T-helper 17 cell (primary cell): ENCODE measurements around the gene SCMH1. TPM values are rescaled to one million over a fixed set of nuclear protein-coding genes. Genes with fewer than 3 reads are reported as not detected.
"Not testable (repeated sequence)": the region's sequence is repeated elsewhere in the genome, so short reads cannot be mapped to it uniquely, and the experiment has no call there.

Source experiments
- ATAC-seq: fragments of 150-1000 bp; cut with Tn5 transposase; 2 replicates; pipeline ENCODE4 v1.10.0; 2021; ENCODE audit warnings: mild to moderate bottlenecking, moderate library complexity
- DNase-seq, 3 donors: peaks; one replicate each; pipeline versions ENCODE4 v3.0.0 to v3.0.0-alpha.2; 2020 to 2021
- H3K9me3 ChIP-seq: one replicate; pipeline ENCODE4 v1.7.0; 2013; ENCODE audit warnings: low read length, mild to moderate bottlenecking; ENCODE audit not compliant: control insufficient read depth, poor library complexity, severe bottlenecking
- H3K27ac Mint-ChIP-seq: one replicate; pipeline ENCODE4 v1.8.0; 2022; ENCODE audit warnings: mild to moderate bottlenecking, moderate library complexity, mixed read lengths
- H3K27me3 Mint-ChIP-seq: one replicate; pipeline ENCODE4 v1.8.0; 2022; ENCODE audit warnings: mixed read lengths
- H3K36me3 Mint-ChIP-seq: one replicate; pipeline ENCODE4 v1.8.0; 2022; ENCODE audit warnings: low read depth, mixed read lengths
- H3K4me1 Mint-ChIP-seq: one replicate; pipeline ENCODE4 v1.8.0; 2022; ENCODE audit warnings: mild to moderate bottlenecking, mixed read lengths
- H3K4me3 Mint-ChIP-seq: one replicate; pipeline ENCODE4 v1.8.0; 2022; ENCODE audit warnings: mild to moderate bottlenecking, moderate library complexity, mixed read lengths
- total RNA-seq, 4 donors: library from RNA in 2 of 4; stranded (reverse) in 2 of 4; gene quantifications; one replicate each; pipeline ENCODE4 v1.2.3 and lab custom pipeline; 2022 to 2026

Gene SCMH1
- total RNA-seq, 2 donors from 2014 or later: 18.6 to 19.4 TPM

DNA sequence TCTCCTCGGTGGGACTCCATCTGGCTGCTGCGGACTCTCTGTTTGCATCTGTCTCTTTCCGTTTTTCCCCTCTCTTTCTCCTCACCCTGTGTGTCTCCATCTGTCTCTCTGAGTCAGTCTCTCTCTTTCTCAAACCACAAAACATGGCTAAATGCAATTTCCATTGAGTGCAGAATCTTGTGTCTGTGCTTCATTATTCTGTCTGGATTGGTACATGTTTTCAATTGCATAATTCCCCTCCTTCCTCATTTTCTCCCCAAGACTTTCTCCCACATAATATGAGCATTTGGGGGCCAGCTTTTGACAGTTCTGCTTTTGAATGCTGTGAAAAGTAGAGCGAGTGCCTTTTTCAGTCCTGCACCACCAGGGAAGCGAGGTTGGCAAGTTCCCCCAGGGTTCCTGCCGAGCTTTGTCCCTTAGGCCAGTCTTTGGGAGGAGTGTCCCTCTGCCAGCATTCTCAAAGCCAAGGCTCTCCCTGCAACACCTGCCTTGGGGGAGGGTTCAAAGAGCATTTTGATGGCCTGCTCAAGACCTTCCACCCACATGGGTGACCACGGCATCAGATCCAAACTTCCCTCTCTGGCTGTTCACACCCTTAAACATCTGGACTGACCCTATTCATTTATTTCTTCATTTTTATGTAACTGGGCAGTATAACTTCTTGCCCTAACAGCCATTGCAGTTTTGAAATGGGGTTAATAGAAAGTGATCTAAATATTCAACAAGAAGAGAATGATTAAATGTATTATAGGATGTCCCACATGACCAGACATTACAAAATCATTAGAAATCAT, 32.8 kb upstream of the SCMH1 start:
- Mint-ChIP-seq H3K4me1 (peaks cover 2% of the 10 kb centered on the region), H3K4me3 (no peak overlapping the region), H3K27ac (no peak overlapping the region), H3K36me3 (peaks cover 4% of the 10 kb centered on the region), H3K27me3 (peaks cover 56% of the 10 kb centered on the region)
- DNase-seq (no peak), ATAC-seq (no peak)
- no peaks in the 10 kb centered on the region for H3K9me3 ChIP-seq

DNA sequence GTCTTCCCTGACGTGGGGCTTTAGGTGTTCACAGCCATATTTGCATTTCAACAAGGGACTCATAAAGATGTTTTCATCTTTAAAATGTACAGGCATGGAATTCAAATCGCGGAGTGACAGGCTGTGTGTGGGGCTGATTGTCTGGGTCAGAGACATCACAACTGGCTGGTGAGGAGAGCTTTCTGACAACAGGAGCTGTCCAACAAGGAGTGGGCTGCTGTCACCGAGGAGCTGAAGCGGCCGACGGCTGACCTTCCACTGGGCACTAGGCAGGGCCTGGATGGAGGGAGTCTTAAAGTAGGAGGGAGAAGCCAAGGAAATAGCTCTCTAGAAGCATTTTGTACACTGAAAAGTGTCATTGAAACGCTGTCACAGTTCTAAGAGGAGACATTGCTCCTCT, 30.5 kb upstream of the SCMH1 start:
- no peak for ATAC-seq
- H3K36me3 Mint-ChIP-seq: peaks cover 4% of the 10 kb centered on the region
- H3K4me1 Mint-ChIP-seq: peaks cover 9% of the 10 kb centered on the region
- DNase-seq: no peak
- H3K27me3 Mint-ChIP-seq: peaks cover 53% of the 10 kb centered on the region
- no peak overlapping the region for H3K4me3 Mint-ChIP-seq
- no peaks in the 10 kb centered on the region for H3K9me3 ChIP-seq
- no peak overlapping the region for H3K27ac Mint-ChIP-seq

DNA sequence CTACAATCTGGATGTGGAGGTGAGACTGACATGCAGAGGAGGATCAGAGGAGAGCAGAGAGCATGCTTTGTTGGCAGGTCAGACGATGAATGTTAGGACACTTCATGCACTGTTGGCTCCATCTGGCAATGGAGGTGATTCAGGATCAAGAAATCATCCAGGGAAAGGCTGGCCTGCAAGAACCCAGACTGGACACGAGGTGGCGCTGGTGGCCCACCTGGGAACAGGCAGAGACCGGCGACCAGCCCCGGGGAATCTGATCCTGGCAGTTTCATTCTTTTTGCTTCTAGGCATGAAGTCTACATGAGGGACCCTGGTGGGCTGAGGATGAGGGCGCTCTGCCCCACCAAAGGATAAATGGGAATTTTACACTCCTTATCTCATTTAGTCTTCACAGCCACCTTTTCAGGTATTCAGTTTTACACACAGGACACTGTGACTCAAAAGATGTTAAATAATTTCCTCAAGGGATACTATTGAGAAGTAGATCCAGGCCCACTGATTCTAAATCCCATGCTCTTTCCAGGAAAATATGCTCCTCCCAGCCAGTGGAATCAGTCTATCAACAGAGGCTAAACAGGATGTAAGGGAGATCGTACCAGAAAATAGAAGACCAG, 26.2 kb upstream of the SCMH1 start:
- Mint-ChIP-seq H3K4me1 (peaks cover 9% of the 10 kb centered on the region), H3K27ac (peak overlapping the region; percentile 29), H3K27me3 (peaks cover 23% of the 10 kb centered on the region), H3K36me3 (no peaks in the 10 kb centered on the region), H3K4me3 (no peak overlapping the region)
- no peaks in the 10 kb centered on the region for H3K9me3 ChIP-seq
- peak; percentile 63 for ATAC-seq
- DNase-seq: peak; percentile 44 to 63 (median 56)

DNA sequence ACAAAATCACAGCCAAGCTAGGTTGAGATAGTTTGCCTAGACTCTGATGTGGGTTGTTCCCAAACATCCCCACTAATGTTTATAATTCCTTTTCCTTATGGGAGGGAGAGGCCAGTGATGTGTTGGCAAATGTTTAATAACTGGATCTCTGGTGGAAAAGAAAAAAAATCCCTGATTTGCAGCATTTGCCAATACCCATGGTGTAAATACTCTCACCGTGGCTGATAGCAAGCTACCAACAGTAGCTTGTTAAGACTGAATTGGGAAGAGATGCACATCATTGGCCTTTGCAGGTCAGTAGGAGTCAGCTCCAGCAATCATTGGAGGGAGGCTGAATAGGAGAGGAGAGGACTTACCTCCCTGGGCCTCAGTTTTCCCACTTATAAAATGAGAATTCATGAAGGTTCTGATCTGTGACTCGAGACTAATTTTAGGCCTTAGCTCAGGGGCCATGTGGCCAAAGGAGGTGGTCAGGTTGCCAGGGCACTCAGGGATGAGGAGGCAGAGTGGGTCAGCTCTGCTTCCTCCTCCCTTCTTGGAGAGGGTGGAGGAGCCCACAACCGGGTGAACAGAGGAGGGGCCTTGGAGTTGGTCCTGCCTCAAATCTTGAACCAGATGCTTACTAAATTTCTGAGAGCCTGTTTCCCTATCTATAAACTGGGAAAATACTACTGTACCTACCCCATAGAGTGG, 20.0 kb upstream of the SCMH1 start:
- H3K27ac Mint-ChIP-seq: no peak overlapping the region
- H3K9me3 ChIP-seq: no peaks in the 10 kb centered on the region
- peaks cover 28% of the 10 kb centered on the region for H3K27me3 Mint-ChIP-seq
- no peaks in the 10 kb centered on the region for H3K4me1 Mint-ChIP-seq
- no peak overlapping the region for H3K4me3 Mint-ChIP-seq
- H3K36me3 Mint-ChIP-seq: no peaks in the 10 kb centered on the region
- DNase-seq (no peak), ATAC-seq (no peak)

DNA sequence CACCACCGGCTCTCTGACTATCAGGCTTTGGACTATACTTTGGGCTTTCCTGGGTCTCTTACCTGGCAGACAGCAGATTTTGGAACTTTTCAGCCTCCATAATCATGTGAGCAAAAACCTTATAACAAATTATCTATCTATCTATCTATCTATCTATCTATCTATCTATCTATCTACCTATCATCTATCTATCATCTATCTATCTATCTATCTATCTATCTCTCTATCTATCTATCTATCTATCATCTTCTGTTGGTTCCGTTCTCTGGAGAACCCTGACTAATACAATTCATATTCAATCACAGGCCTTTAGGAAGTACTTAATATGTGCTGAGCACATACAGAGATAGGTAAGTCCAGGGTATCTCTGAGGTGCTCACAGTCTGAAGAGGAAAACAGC, 18.7 kb upstream of the SCMH1 start:
- ATAC-seq: no peak
- no peak overlapping the region for H3K4me3 Mint-ChIP-seq
- no peaks in the 10 kb centered on the region for H3K9me3 ChIP-seq
- DNase-seq: no peak
- H3K27me3 Mint-ChIP-seq: peaks cover 41% of the 10 kb centered on the region
- H3K4me1 Mint-ChIP-seq: no peaks in the 10 kb centered on the region
- H3K36me3 Mint-ChIP-seq: no peaks in the 10 kb centered on the region
- H3K27ac Mint-ChIP-seq: no peak overlapping the region

DNA sequence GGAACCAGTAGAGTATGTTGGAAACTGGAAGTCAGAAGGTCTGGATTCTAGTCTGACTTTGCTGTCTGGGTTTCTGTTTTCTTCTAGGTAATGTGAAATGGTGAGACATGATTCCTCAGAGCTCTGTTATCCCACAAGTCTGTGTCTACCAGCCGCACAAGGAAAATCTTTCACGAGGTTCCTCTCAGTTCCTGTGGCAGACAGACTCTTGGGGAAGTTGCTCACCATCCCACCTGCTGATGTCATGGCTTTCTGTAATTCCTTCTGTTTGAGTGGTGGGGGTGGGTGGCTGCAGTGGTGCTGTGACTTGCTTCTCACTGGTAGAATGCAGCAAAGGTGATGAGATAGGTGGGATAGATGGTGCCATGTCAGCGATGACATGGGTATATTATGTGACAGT, 17.1 kb upstream of the SCMH1 start:
- Mint-ChIP-seq H3K4me1 (no peaks in the 10 kb centered on the region), H3K27ac (no peak overlapping the region), H3K36me3 (no peaks in the 10 kb centered on the region), H3K27me3 (peaks cover 47% of the 10 kb centered on the region), H3K4me3 (no peak overlapping the region)
- no peak for DNase-seq
- no peak for ATAC-seq
- H3K9me3 ChIP-seq: no peaks in the 10 kb centered on the region

DNA sequence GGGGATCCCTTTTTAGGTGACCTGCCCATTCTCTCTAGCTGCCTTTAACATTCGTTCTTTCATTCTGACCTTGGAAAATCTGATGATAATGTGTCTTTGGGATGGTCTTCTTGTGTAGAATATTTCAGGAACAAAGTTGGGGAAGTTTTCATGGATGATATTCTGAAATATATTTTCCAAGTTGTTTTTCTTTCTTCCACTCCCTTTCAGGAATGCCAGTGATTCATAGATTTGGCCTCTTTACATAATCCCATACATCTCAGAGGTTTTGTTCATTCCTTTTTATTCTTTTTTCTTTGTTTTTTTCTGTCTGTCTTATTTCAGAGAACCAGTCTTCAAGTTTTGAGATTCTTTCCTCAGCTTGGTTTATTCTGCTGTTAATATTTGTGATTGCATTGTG, 13.9 kb upstream of the SCMH1 start:
- no peak for ATAC-seq
- peaks cover 45% of the 10 kb centered on the region for H3K27me3 Mint-ChIP-seq
- H3K4me1 Mint-ChIP-seq: no peaks in the 10 kb centered on the region
- no peak for DNase-seq
- no peaks in the 10 kb centered on the region for H3K36me3 Mint-ChIP-seq
- no peak overlapping the region for H3K4me3 Mint-ChIP-seq
- H3K27ac Mint-ChIP-seq: no peak overlapping the region
- H3K9me3 ChIP-seq: peaks cover 2% of the 10 kb centered on the region

DNA sequence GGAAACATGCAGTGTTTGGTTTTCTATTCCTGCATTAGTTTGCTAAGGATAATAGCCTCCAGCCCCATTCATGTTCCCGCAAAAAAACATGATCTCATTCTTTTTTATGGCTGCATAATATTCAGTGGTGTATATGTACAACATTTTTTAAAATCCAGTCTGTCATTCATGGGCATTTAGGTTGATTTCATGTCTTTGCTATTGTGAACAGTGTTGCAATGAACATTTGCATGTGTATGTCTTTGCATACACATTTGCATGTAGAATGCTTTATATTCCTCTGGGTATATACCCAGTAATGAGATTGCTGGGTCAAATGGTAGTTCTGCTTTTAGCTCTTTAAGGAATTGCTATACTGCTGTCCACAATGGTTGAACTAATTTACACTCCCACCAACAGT, 9.0 kb upstream of the SCMH1 start:
- not testable (repeated sequence) for DNase-seq, H3K27ac Mint-ChIP-seq, ATAC-seq, H3K4me3 Mint-ChIP-seq, H3K4me1 Mint-ChIP-seq, H3K36me3 Mint-ChIP-seq, H3K9me3 ChIP-seq
- H3K27me3 Mint-ChIP-seq: peaks cover 14% of the 10 kb centered on the region

DNA sequence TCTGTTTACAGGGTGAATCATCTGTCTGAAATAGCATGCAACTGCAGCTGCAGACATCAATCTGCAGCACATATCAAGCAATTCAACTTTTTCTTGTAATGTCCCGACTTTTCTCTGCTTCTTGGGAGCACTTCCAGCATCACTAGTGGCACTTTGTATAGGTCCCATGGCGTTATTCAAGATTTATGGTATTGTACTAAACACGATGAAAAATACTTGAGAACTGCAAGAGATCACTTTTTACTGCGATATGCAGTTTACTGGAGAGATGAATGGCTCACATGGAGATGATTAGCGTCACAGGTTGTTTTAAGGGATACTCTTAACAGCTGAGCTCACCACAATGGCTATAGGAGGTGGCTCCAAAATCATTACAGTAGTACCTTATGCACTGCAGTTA, 7.2 kb upstream of the SCMH1 start:
- H3K27me3 Mint-ChIP-seq: peaks cover 4% of the 10 kb centered on the region
- no peak overlapping the region for H3K4me3 Mint-ChIP-seq
- H3K4me1 Mint-ChIP-seq: peaks cover 6% of the 10 kb centered on the region
- peaks cover 2% of the 10 kb centered on the region for H3K36me3 Mint-ChIP-seq
- DNase-seq (no peak), ATAC-seq (no peak)
- peaks cover 2% of the 10 kb centered on the region for H3K9me3 ChIP-seq
- H3K27ac Mint-ChIP-seq: no peak overlapping the region

DNA sequence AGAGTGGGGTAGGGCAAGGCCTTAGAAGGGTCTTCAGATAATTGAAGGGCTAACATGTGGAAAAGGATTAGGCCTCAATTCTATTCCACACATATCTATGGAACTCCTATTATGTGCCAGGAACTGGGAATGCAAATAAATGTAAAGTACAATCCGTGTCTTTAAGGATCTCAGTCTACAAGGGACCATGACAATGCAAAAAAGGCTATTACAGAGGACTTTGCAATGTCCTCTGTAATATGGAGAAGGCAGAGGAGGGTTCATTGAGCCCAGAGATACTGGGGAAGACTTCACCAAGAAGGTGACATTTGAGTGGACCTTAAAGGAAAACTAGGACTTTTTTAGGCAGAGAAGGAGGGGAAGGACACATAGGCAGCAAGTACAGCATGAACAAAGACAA, 4.5 kb upstream of the SCMH1 start:
- ATAC-seq (no peak), DNase-seq (no peak)
- Mint-ChIP-seq H3K27me3 (peaks cover 4% of the 10 kb centered on the region), H3K27ac (no peak overlapping the region), H3K4me1 (peaks cover 11% of the 10 kb centered on the region), H3K36me3 (peaks cover 2% of the 10 kb centered on the region), H3K4me3 (no peak overlapping the region)
- peaks cover under 1% of the 10 kb centered on the region for H3K9me3 ChIP-seq

DNA sequence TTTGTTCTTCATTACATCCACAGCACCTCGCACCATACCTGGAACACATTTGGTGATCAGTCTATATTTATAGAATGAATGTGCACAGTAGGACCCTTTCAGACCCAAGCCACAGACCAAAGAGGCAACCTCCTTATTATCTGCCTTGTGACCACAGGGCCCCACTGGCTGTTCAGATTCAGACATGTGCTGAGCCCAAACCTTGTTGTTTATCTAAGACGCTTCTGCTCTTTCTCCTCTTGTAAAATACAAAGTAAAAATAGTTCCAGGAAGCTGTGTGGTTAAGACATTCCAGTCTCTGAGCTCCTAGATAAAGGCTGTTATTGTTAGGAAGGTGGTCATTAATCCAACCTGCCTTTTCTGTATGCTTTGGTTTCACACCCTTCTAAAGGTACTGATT, 3.6 kb upstream of the SCMH1 start:
- no peak for ATAC-seq
- H3K27ac Mint-ChIP-seq: peak overlapping the region; percentile 41
- H3K4me1 Mint-ChIP-seq: peaks cover 15% of the 10 kb centered on the region
- H3K27me3 Mint-ChIP-seq: peaks cover 4% of the 10 kb centered on the region
- H3K36me3 Mint-ChIP-seq: peaks cover 2% of the 10 kb centered on the region
- H3K4me3 Mint-ChIP-seq: peak overlapping the region; percentile 25
- no peaks in the 10 kb centered on the region for H3K9me3 ChIP-seq
- DNase-seq: no peak

DNA sequence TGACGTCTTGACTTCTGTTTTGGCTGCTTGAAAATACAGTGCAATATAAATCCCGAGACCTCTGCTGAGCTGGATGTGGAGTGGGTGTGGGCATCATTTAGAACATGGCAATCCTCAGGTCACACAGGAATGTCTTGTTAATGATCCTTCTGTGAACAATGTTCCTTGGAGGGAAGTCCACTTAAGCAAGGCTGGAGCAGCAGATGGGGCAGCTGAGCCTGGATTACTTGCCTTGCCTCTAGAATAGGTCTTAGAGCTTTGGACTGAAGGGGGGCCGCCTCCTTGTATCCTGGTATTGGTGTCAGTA, 926 bp upstream of the SCMH1 start:
- ATAC-seq (no peak), DNase-seq (no peak)
- H3K4me3 Mint-ChIP-seq: peak overlapping the region; percentile 81
- peak overlapping the region; percentile 89 for H3K27ac Mint-ChIP-seq
- H3K9me3 ChIP-seq: no peaks in the 10 kb centered on the region
- H3K27me3 Mint-ChIP-seq: no peaks in the 10 kb centered on the region
- peaks cover 15% of the 10 kb centered on the region for H3K4me1 Mint-ChIP-seq
- peaks cover 2% of the 10 kb centered on the region for H3K36me3 Mint-ChIP-seq

DNA sequence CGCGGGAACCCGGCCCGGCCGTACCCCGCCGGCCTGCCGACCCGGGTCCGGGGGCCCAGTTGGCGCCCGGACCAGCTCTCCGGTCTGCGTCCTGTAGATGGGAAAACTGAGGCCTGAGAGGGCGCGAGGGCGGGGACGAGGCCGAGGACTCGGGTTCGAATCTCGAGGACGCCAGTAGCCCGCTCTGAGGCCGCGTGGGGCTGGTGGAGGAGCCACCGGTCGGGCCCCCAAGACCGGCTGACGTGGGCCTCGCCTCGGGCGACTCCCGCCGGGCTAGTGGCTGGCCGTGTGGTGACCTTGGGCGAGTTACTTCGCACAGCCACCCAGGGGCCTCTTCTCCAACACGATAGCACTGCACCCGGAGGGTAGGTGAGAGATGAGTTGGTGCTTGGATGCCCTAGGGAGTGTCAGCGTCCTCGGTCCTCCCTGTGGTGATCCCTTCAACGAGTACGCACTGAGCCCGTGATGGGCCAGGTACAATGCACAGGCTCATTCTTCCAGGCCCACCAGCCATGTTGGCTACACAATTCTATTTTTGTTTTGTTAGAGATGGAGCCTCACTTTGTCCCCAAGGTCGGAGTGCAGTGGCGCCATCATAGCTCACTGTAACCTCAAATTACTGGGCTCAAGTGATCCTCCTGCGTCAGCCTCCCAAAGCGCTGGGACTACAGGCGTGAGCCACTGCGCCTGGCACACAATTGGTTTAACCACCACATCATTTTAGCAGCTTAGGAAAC, 404 bp upstream of the SCMH1 start:
- Mint-ChIP-seq H3K4me1 (peaks cover 15% of the 10 kb centered on the region), H3K4me3 (peak overlapping the region; percentile 81), H3K27me3 (no peaks in the 10 kb centered on the region), H3K27ac (peak overlapping the region; percentile 89), H3K36me3 (peaks cover 2% of the 10 kb centered on the region)
- no peaks in the 10 kb centered on the region for H3K9me3 ChIP-seq
- DNase-seq (no peak), ATAC-seq (peak; percentile 6)
